ENCODE data around the gene RHBDL1.

RHBDL1 gene

GRCh38 chr16:672371-672770, 3.1 kb upstream of the RHBDL1 start:
- Histone ChIP-seq H3K27me3 (ENCODE audit: insufficient read depth, low read length, poor library complexity, severe bottlenecking) (no peaks in the 10 kb centered on the region), H3K36me3 (ENCODE audit: insufficient read depth, low read length) (no peaks in the 10 kb centered on the region), H3K4me1 (ENCODE audit: insufficient read depth, low read length, poor library complexity, severe bottlenecking) (peaks cover 4% of the 10 kb centered on the region), H2AFZ (ENCODE audit: low read length) (no peak overlapping the region), H3F3A (ENCODE audit: low read depth) (no peaks in the 10 kb centered on the region), H3K4me2 (ENCODE audit: low read depth, low read length, poor library complexity, severe bottlenecking) (no peak overlapping the region), H3K4me3 (ENCODE audit: low read length, poor library complexity, severe bottlenecking) (no peak overlapping the region), H3K79me2 (ENCODE audit: insufficient read depth, low read length) (peaks cover 17% of the 10 kb centered on the region; the same call in 1 of the 2 replicates), H3K9me3 (ENCODE audit: insufficient read depth, low read depth, low read length) (no peaks in the 10 kb centered on the region), H4K20me1 (ENCODE audit: insufficient read depth, low read length, poor library complexity, severe bottlenecking) (no peaks in the 10 kb centered on the region), H3K9me2 (replicated peaks; ENCODE audit: low read depth, low read length) (no peaks in the 10 kb centered on the region), H3K9ac (ENCODE audit: low read depth, low read length, poor library complexity, severe bottlenecking) (no peak overlapping the region)
- no peak for TF ChIP-seq EZH2phosphoT487 (IDR thresholded peaks at IDR 0.05; ENCODE audit: borderline replicate concordance)
- TF ChIP-seq, protein P1, sequence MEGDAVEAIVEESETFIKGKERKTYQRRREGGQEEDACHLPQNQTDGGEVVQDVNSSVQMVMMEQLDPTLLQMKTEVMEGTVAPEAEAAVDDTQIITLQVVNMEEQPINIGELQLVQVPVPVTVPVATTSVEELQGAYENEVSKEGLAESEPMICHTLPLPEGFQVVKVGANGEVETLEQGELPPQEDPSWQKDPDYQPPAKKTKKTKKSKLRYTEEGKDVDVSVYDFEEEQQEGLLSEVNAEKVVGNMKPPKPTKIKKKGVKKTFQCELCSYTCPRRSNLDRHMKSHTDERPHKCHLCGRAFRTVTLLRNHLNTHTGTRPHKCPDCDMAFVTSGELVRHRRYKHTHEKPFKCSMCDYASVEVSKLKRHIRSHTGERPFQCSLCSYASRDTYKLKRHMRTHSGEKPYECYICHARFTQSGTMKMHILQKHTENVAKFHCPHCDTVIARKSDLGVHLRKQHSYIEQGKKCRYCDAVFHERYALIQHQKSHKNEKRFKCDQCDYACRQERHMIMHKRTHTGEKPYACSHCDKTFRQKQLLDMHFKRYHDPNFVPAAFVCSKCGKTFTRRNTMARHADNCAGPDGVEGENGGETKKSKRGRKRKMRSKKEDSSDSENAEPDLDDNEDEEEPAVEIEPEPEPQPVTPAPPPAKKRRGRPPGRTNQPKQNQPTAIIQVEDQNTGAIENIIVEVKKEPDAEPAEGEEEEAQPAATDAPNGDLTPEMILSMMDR (conservative IDR thresholded peaks at IDR 0.05; ENCODE audit: low read length) = no peak

DNA sequence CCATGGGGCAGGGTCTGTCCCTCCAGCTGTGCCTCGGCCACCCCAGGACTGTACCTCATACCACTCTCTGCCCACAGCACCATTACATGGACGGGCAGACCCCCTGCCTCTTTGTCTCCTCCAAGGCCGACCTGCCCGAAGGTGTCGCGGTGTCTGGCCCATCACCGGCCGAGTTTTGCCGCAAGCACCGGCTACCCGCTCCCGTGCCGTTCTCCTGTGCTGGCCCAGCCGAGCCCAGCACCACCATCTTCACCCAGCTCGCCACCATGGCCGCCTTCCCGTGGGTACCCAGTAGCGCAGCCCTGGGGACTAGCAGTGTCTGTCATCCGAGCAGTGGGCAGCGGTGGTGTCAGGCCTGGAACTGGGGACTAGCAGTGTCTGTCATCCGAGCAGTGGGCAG, 2.6 kb upstream of the RHBDL1 start:
- Histone ChIP-seq H3F3A (ENCODE audit: low read depth) (no peaks in the 10 kb centered on the region), H3K36me3 (ENCODE audit: insufficient read depth, low read length) (no peaks in the 10 kb centered on the region), H3K79me2 (ENCODE audit: insufficient read depth, low read length) (peaks cover 17% of the 10 kb centered on the region; the same call in 1 of the 2 replicates), H2AFZ (ENCODE audit: low read length) (no peak overlapping the region), H3K4me3 (ENCODE audit: low read length, poor library complexity, severe bottlenecking) (no peak overlapping the region), H3K4me2 (ENCODE audit: low read depth, low read length, poor library complexity, severe bottlenecking) (no peak overlapping the region), H3K9ac (ENCODE audit: low read depth, low read length, poor library complexity, severe bottlenecking) (no peak overlapping the region), H3K27me3 (ENCODE audit: insufficient read depth, low read length, poor library complexity, severe bottlenecking) (no peaks in the 10 kb centered on the region), H3K9me2 (replicated peaks; ENCODE audit: low read depth, low read length) (no peaks in the 10 kb centered on the region), H3K9me3 (ENCODE audit: insufficient read depth, low read depth, low read length) (no peaks in the 10 kb centered on the region), H4K20me1 (ENCODE audit: insufficient read depth, low read length, poor library complexity, severe bottlenecking) (no peaks in the 10 kb centered on the region), H3K4me1 (ENCODE audit: insufficient read depth, low read length, poor library complexity, severe bottlenecking) (no peaks in the 10 kb centered on the region)
- no peak for TF ChIP-seq EZH2phosphoT487 (IDR thresholded peaks at IDR 0.05; ENCODE audit: borderline replicate concordance)

DNA sequence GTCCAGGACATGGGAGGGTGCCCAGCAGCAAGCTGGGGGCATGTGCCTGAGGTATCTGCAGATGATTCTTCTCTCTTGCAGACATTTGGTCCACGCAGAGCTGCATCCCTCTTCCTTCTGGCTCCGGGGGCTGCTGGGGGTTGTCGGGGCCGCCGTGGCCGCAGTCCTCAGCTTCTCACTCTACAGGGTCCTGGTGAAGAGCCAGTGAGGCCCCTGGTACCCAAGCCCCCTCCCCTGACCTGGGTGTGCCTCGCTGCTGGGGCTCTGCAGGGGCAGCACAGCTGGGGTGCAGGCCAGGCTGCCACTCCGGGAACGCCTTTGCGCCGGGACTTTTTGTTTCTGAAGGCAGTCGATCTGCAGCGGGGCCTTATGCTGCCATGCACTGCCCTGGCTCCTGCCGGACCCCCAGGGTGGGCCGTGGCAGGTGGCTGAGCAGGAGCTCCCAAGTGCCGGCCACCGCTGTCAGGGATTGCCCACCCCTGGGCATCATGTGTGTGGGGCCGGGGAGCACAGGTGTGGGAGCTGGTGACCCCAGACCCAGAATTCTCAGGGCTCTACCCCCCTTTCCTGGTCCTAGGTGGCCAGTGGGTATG, 2.0 kb upstream of the RHBDL1 start:
- Histone ChIP-seq H3K9me3 (ENCODE audit: insufficient read depth, low read depth, low read length) (no peaks in the 10 kb centered on the region), H3K4me1 (ENCODE audit: insufficient read depth, low read length, poor library complexity, severe bottlenecking) (no peaks in the 10 kb centered on the region), H3K4me3 (ENCODE audit: low read length, poor library complexity, severe bottlenecking) (no peak overlapping the region), H3F3A (ENCODE audit: low read depth) (no peaks in the 10 kb centered on the region), H3K9me2 (replicated peaks; ENCODE audit: low read depth, low read length) (no peaks in the 10 kb centered on the region), H3K27me3 (ENCODE audit: insufficient read depth, low read length, poor library complexity, severe bottlenecking) (no peaks in the 10 kb centered on the region), H3K79me2 (ENCODE audit: insufficient read depth, low read length) (peaks cover 11% of the 10 kb centered on the region; the same call in 1 of the 2 replicates), H4K20me1 (ENCODE audit: insufficient read depth, low read length, poor library complexity, severe bottlenecking) (no peaks in the 10 kb centered on the region), H3K4me2 (ENCODE audit: low read depth, low read length, poor library complexity, severe bottlenecking) (no peak overlapping the region), H3K36me3 (ENCODE audit: insufficient read depth, low read length) (no peaks in the 10 kb centered on the region), H3K9ac (ENCODE audit: low read depth, low read length, poor library complexity, severe bottlenecking) (no peak overlapping the region), H2AFZ (ENCODE audit: low read length) (no peak overlapping the region)
- TF ChIP-seq EZH2phosphoT487 (IDR thresholded peaks at IDR 0.05; ENCODE audit: borderline replicate concordance) = no peak
- TF ChIP-seq, protein P1 (conservative IDR thresholded peaks at IDR 0.05; ENCODE audit: low read length) = no peak
